DMS153 treated with DMSO at 0.1 percent for 48 hours (cell line): Measurements from ENCODE around the gene NCBP1.
"Not testable (repeated sequence)": the region's sequence is repeated elsewhere in the genome, so short reads cannot be mapped to it uniquely, and the experiment has no call there.

ENCODE experiments used
- DNase-seq: peaks from one replicate; lab custom pipeline; 2025; ENCODE audit not compliant: unreplicated experiment; lab: John Stamatoyannopoulos, UW

The NCBP1 gene

GRCh38 chr9:97622483-97622882, 11.1 kb upstream of the NCBP1 start:
- not testable (repeated sequence) for DNase-seq

DNA sequence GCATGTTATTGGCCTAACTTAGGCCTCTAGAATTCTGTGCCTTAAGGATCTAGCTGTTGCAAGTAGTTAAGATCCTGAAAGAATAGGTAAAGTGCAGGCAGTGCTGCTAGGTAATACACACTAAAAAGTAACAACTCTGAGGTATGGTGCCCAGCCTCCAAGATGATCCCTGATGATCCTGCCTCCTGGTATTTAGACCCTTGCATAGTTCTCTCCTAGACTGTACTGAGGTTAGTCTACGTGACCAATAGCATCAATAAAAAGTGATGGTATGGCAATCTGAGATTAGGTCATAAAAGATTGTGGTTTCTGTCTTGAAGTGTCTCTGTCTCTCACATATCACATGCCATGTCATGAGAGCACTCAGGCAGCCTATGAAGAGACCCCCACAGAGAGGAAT, 9.7 kb upstream of the NCBP1 start:
- no peak for DNase-seq

DNA sequence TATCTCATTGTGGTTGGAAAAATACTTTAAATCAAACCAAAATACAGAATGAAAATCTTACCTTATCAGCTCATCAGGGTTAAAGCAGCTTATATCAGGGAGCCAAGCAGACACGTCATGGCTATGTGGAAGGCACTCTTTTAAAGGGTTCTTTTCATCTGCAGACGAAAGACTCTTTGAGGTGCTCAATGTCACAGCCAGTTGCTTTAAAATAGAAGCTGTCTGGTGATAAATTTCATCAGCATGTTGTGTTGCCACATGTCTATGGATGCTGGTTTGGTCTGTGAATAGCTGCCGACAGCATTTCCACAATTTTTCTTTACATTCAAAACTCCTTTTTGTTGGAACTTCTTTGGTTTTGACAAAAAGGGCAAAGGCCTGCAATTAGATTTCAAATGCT, 8.0 kb upstream of the NCBP1 start:
- DNase-seq, result no peak

- DNase-seq, result no peak
Measured at GRCh38 chr9:97627624-97628023, 6.0 kb upstream of the NCBP1 start.

GRCh38 chr9:97628668-97629067, 5.0 kb upstream of the NCBP1 start:
- DNase-seq, result no peak

DNA sequence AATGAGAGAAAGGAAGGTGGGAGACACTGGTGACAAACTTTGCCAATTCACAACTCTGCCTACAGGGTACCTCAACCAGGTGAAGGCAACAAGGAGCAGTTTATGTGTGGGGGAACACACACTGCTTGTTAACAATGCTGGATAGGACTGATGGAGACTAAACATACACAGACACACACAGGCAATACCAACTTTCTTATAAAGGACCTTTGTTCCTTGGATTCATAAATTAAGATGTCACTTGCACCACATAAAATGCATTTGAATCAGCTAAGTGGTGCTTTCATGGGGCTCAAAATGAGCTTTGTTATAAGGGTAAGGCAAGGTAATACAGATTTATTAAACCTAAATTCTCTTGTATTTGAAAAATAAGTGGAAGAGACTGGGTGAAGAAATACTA, 4.5 kb upstream of the NCBP1 start:
- DNase-seq, result no peak

GRCh38 chr9:97630591-97630990, 3.0 kb upstream of the NCBP1 start:
- no peak for DNase-seq

DNA sequence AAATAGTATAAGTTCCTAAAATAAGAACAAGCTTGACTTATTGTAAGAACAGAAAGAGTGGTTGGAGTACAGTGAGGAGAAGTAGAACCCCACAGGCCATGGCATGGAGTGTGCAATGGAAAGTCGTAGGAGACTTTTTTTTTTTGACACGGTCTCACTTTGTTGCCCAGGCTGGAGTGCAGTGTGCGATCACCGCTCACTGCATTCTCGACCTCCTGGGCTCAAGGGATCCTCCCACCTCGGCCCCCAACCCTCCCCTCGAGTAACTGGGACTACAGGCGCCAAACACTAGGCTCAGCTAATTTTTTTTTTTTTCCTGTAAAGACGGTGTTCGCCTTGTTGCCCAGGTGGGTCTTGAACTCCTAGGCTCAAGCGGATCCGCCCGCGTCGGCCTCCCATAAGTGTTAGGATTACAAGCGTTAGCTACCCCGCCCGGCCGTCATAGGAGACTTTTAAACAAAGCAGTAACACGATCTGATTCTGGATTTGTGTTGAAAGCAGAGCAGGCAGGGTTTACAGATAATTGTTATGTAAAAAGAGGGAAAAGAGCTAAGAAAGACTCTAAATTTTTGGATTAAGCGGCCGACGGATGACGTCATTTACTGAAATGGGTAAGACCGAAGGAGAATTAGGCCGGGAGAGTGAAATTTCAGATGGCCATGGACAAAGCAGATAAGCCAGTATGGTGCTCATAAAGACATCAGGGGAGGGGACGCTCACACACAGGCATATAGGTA, 1.2 kb upstream of the NCBP1 start:
- DNase-seq, result peak; percentile 73

DNA sequence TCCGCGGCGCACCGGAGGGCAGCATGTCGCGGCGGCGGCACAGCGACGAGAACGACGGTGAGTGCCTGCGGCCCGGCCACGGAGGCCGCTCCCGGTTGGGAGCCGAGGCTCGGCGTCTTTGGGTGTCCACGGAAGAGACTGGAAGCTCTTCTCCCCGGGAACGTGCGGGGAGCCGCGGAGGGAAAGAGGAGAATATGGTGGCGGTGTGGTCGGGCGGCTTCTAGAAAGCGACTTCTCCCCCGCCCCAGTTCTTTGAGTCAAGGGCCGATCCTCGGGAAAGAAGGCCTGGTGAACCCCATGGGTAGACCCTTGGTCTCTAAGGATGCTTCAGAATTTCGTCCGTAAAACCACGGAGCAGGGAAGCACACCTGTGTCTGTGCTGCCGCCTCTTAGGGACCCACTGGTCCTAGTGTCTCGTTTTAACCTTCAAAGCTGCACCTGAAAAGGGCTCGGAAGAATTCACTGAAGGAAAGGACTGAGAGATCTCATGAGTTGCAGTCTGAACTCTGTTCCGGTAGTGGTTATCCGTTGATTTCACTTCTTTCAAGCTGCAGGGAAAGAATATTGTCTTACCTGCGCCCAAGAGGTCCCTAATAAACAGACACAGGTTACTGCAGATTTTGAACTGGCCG, 354 bp downstream of the NCBP1 start:
- no peak for DNase-seq

DNA sequence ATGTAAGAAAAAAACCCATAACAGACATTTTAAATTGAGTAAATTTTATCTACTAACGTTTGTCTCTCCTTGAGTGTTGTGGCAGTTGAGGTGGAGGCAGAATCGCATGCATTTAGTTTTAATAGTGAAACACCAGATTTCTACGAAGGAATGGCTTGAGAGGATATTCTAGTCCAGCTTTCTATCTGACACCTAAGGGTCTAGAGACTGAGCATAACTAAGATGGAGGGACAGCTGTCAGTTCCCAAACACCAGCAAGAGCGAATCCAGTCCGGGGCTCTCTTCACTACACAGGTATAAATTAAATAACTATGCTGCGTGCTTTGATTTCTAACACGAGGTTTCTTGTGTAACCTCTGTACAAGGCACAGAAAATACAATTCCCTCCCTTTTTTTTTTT, 1.4 kb downstream of the NCBP1 start:
- no peak for DNase-seq

GRCh38 chr9:97636903-97637302, 3.3 kb downstream of the NCBP1 start:
- no peak for DNase-seq

- no peak for DNase-seq
Measured at GRCh38 chr9:97638666-97639065, 5.0 kb downstream of the NCBP1 start.

DNA sequence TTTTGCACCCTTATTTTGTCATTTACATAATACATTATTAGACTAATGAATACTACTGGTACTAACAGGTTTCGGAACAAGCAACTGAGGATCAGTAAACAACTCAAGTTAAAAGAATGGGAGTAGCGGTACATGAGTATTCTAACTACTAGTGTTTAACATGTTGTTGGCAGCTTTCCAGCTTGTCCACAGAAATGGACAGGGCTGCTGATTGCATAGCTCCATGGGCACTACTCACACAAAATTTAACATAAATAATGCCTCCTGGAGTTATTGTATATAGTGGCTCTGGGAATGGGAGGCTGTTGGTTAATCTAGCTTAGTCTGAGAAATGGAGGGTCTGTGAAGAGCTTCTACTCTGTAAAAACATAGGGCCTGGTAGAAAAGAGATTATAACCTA, 6.7 kb downstream of the NCBP1 start:
- peak; percentile 11 for DNase-seq

DNA sequence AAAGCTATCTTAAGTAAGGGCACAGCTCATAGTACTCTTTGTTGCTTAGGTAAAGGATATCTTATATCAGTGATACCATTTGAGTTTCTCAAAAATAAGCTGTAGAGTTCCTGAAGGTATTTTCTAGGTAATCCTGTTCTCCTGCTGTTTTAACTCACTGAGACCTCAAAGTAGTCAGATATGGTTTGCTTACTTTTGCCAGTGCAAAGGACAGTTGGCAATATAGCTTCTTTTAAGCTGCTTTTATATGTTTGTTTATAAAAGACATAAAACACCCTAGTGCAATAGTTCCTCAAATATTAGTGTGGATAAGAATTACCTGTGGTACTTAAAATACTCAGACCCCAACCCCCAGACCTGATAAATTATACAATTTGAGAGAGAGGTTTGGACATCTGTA, 12.1 kb downstream of the NCBP1 start:
- no peak for DNase-seq

- no peak for DNase-seq
Measured at GRCh38 chr9:97647996-97648395, 14.4 kb downstream of the NCBP1 start.

GRCh38 chr9:97651646-97652045, 18.0 kb downstream of the NCBP1 start:
- no peak for DNase-seq

DNA sequence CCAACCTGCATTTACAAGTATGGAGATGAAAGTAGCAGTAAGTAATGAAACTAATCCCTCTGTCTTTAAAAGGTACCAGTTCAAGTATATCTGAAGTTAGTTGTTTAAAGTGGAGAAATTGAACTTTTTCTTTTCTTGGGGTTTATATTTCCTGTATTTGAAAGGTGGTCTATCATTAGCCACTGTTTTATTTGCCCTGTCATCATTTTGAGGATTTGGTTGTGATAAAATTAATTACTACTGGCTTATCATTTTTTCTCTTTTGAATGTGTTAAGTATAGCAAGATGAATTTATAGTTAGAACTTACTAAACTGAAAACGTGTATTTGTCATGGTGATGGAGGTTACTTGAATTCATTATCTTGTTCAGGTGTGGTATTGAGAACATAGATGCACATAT, 25.1 kb downstream of the NCBP1 start:
- no peak for DNase-seq

DNA sequence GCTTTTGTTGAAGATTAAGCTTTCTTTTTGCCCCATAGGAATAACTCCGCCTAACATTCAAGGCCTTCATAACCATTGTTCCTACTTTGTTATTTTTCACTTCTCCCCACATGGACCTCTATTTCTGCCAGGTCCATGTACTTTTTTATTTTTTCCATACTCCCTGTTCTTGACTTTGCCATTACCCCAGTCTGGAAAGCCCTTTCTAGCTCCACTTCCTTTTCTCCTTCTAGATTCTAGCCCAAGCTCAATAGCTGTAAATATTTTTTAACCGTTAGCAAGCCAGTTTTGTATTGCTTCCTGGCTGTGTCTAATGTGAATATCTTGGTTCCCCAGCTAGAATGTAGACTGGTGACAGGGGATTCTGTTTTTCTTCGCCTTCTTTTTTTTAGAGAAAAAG, 26.1 kb downstream of the NCBP1 start:
- no peak for DNase-seq

GRCh38 chr9:97660340-97660739, 26.7 kb downstream of the NCBP1 start:
- DNase-seq, result no peak

GRCh38 chr9:97660847-97661246, 27.2 kb downstream of the NCBP1 start:
- DNase-seq, result no peak

DNA sequence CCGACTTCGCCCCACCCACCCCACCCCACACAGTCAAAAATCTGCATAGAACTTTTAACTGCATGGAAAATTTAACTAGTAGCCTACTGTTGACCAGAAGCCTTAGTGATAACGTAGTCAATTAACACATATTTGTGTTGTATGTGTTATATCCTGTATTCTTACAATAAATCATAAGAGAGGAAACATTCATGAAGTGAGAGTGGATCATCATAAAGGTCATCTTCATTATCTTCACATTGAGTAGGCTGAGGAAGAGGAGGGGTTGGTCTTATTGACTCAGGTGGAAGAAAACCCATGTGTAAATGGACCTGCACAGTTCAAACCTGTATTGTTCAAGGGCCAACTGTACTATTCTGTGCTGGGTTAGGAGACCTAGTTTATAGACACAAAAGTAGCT, 32.1 kb downstream of the NCBP1 start:
- no peak for DNase-seq

DNA sequence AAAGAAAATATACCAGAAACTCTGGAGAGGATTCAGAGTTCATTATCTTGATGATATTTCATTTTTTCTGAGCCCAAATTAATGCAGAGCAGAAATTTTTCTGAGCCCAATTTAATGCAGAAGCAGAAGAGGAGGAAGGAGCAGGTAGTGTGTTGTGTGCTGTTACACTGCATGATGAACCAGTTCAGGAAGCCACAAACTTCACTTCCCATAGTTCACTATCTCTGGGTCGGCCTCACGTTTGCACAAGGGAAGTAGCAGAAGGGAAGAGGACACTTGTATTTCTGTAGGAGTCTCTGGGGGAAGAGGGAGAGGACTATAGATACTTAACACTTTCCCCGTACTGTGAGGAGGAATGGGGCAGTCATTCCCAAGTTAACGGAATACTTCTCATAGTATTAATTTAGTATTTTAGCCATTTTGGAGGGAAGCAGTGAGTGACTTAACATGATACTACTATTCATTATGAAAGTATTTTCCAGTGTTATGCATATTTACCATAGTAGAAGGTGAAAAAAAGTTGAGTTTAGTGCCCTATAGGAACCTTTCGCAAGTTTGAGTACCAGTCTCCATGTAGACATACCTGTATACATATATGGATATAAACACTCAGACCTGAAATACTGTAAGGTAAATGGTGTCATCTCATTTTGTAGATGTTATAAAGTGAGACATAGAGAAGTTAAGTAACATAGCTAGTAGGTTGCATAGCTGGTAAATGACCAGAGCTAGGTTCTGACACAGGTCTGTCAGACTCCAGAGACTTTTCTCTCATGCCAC, 33.5 kb downstream of the NCBP1 start:
- DNase-seq, result no peak
